Nucleus accumbens (tissue), 56 donors: ENCODE results near the gene C1orf87.
"Not testable (repeated sequence)": the region's sequence is repeated elsewhere in the genome, so short reads cannot be mapped to it uniquely, and the experiment has no call there.

Experiments
- DNase-seq, 56 donors: peaks; one replicate each; lab custom pipeline; 2025; lab: John Stamatoyannopoulos, UW

C1orf87 gene

DNA sequence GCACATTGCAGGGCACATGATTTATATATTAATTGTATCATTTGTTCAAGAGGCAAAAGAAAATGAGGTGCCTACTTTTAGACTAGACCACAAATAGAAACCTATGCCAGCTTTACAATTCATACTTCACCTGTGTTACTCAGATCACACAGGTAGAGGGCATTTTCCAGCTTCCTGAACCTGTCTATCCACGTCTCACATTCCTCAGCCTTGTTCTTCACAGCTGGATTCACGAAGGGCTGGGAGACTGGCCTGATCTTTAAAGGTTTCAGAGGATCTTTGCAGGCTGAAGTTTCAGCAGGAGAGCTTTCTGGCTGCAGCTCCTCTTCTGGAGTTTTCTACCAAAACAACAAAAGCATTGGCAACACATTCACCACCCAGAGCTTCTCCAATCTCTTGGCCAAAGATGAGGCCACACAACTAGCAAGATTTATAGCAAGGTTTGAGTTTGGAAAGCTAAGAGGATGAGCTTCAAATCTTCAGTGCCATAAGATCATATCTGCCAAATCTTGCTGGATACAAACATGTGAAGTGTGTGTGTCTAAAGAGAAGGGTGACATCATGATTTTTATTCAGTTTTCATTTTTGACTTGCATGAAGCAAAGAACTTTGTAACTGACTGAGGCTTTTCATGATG is 76.0 kb downstream of the C1orf87 start:
- DNase-seq = no peak

- DNase-seq = no peak
These were observed 79.0 kb downstream of the C1orf87 start for GRCh38 chr1:59994302-59995198.

DNA sequence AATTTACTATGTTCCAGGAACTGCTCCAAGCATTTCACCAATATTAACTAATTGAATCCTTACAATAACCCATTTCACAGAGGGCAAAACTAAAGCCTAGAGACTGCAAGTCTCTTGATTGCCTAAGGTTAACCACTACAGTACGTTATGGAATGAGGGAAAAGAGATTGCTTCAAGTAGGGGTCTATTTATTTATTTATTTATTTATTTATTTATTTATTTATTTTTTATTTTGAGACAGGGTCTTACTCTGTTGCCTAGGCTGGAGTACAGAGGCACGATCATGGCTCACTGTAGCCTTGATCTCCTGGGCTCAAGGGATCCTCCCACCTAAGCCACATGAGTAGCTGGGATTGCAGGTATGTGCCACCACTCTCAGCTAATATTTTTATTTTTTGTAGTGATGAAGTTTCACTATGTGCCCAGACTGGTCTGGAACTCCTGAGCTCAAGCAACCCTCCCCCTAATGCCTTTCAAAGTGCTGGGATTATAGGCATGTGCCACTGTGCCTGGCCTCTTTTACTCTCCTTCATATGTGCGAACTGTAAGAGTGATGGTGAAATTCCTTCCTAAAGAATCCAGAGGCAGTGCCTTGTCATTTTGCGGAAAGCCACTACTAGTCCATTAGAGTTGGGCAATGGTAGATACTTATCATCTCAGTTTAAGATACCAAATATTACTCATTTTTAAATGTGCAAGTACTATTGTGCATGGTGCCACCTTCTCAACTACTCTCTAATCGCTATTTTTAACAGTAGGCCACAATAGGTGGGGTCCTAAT is 81.3 kb downstream of the C1orf87 start:
- no peak for DNase-seq

GRCh38 chr1:59990470-59990869 is 83.1 kb downstream of the C1orf87 start:
- DNase-seq = no peak

DNA sequence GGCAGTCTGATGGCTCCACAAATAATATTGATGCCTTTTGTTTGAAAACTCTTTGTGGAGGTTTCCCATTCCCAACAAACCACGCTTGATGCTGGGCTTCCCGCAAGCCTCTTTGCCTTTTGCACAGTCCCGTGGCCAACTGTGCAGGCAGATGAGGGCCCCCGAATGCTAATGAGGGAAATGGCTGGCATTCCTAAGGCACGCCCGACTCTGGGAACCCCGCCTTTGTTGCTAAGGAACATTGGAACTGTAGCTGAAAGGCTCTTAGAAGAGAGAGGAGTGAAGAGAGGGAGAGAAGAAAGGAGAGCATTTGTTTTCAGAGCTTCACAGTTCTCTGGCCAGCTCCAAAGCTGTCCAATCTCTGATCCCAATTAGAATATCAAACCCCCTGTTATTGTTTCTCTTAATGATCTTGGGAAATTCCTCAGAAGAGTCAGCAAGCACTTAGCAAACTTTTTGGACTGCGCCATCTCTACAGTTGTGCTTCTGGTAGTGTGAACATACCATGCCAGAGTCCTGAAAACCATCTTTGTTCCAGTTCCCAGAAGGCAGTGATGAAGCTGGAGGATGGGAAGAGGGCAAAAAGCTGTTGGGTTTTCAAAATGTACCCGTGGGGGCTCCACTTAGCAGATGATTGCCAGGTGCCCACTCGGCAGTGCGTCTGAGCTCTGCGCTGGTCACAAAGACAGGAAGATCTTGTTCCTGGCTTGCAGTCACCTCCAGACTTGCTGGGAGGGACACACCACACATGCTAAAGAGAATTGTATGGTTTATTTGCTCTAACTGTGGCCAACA is 86.9 kb downstream of the C1orf87 start:
- peak in 50 of 56 donors; percentile 5 to 86 (median 48) for DNase-seq

GRCh38 chr1:59985911-59986515 is 87.6 kb downstream of the C1orf87 start:
- no peak for DNase-seq

GRCh38 chr1:59979666-59980065 is 93.9 kb downstream of the C1orf87 start:
- DNase-seq = no peak

GRCh38 chr1:59978511-59978910 is 95.1 kb downstream of the C1orf87 start:
- no peak for DNase-seq

GRCh38 chr1:59978026-59978425 is 95.5 kb downstream of the C1orf87 start:
- DNase-seq = no peak

- no peak for DNase-seq
These were observed 96.5 kb downstream of the C1orf87 start for GRCh38 chr1:59977075-59977410.

- DNase-seq = peak in 46 of 56 donors; percentile 5 to 87 (median 43)
These were observed 97.1 kb downstream of the C1orf87 start for GRCh38 chr1:59976194-59977074.

DNA sequence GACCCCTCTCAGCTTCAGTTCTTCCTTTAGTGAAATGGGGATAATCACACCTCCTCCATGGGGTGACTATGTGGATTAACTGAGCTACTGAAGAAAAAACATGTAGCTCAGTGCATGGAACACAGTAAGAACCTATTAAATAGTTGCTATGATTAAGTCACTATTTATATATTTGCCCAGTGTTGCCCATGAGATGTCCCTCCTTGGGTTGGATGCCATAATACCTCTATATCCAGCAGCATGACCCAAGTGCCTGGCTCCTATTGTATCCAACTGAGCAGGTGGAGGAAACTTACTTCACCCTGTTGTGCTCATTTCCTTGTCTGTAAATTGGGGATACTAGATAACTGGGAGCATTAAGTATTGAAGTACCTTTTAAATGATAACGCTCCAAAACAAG is 99.9 kb downstream of the C1orf87 start:
- no peak for DNase-seq

- DNase-seq = peak in 21 of 56 donors; percentile 2 to 39 (median 11)
These were observed 101.2 kb downstream of the C1orf87 start for GRCh38 chr1:59972216-59972927.

- DNase-seq = peak in 50 of 56 donors; percentile 4 to 83 (median 56)
These were observed 102.1 kb downstream of the C1orf87 start for GRCh38 chr1:59971464-59971911.

- DNase-seq = not testable (repeated sequence)
These were observed 103.9 kb downstream of the C1orf87 start for GRCh38 chr1:59969542-59970175.

GRCh38 chr1:59968746-59969145 is 104.8 kb downstream of the C1orf87 start:
- DNase-seq = not testable (repeated sequence)

GRCh38 chr1:59967780-59968179 is 105.8 kb downstream of the C1orf87 start:
- no peak for DNase-seq
